ENCODE results near the gene RIPPLY1.
"Not testable (repeated sequence)": the region's sequence is repeated elsewhere in the genome, so short reads cannot be mapped to it uniquely, and the experiment has no call there.

The RIPPLY1 gene

GRCh38 chrX:106898462-106898861 lies 4.7 kb downstream of the RIPPLY1 start:
- Mint-ChIP-seq H3K27ac (no peak overlapping the region), H3K9me3 (no peaks in the 10 kb centered on the region), H3K27me3 (no peaks in the 10 kb centered on the region), H3K36me3 (ENCODE audit: low read depth) (no peaks in the 10 kb centered on the region), H3K4me3 (no peak overlapping the region), H3K4me1 (ENCODE audit: low read depth) (no peaks in the 10 kb centered on the region)

DNA sequence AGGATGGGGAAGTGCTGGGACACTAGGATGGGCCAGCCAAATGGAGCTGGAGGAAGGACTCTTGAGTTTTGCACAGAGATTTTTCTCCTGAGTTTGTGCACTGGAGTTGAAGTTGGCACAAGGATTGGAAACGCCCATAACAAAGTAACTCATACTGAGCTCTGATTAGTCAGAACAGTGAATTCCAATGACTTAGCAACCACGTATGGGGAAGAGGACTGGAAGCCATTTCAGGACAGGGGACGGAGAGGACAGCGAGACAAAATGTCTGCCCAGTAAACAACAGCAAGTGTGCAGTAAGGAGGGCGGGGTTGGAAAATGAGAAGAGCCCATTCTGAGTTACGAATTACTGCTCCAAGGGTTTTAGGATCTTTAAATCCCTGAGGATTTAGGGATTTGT lies 5.9 kb downstream of the RIPPLY1 start:
- Mint-ChIP-seq H3K4me1 (ENCODE audit: low read depth) (no peaks in the 10 kb centered on the region), H3K4me3 (no peak overlapping the region), H3K27ac (no peak overlapping the region), H3K36me3 (ENCODE audit: low read depth) (no peaks in the 10 kb centered on the region), H3K9me3 (no peaks in the 10 kb centered on the region), H3K27me3 (no peaks in the 10 kb centered on the region)

DNA sequence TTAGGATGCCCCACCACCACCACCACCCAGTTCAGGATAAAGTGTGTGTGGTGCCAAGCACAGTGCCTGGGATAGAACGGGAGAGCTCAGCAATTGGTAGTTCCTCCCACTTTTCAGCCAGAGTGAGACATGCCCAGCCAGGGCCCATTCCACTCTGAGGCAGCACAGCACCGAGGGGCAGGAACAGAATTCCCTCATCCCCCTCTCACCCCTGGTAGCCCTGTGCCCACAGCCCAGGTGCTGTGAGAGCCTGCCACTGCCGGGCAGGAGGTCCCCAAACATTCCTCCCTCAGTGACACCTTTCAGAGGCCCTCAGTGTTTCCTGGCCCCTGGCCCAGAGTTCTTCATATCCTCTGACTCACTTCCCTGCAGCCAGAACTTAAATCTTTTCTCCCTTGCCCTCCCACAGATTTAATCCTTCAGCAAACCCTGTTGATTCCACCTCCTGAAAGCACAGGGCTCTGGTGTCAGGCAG lies 8.1 kb downstream of the RIPPLY1 start:
- H3K36me3 Mint-ChIP-seq (ENCODE audit: low read depth) = no peaks in the 10 kb centered on the region

DNA sequence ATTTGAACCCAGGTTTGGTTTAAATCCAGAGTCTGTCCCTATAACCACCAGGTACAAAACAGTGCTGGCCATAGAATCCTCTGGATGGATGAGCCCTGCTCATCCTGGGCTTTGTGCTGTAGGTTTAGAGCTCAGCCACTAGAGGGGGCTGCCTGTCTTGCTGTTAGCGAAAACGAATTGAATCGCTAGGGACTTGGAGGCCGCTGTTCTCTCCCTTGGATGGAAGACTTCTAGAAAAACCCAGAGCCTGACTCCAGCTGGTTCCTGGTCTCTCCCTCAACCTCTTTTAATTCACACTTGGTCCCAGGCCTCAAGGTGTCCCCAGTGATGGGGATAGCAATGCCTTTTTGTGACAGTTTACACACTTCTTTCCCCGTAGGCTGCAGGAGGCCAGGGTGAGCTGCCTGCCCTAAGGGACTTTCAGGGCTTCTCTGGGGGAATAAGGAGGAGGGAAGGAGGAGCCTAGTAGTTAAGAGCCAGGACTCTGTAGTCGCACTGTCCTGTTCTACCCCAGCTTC lies 8.7 kb downstream of the RIPPLY1 start:
- H3K4me1 Mint-ChIP-seq (ENCODE audit: low read depth) = no peaks in the 10 kb centered on the region
- H3K27me3 Mint-ChIP-seq = no peaks in the 10 kb centered on the region
- no peaks in the 10 kb centered on the region for H3K9me3 Mint-ChIP-seq
- H3K27ac Mint-ChIP-seq = no peak overlapping the region
- H3K36me3 Mint-ChIP-seq (ENCODE audit: low read depth) = no peaks in the 10 kb centered on the region
- H3K4me3 Mint-ChIP-seq = no peak overlapping the region

More for the DNA sequence above, 8.1 kb downstream of the RIPPLY1 start:
- Mint-ChIP-seq H3K27me3 (no peaks in the 10 kb centered on the region), H3K9me3 (no peaks in the 10 kb centered on the region), H3K27ac (no peak overlapping the region), H3K4me1 (ENCODE audit: low read depth) (no peaks in the 10 kb centered on the region), H3K4me3 (no peak overlapping the region)

DNA sequence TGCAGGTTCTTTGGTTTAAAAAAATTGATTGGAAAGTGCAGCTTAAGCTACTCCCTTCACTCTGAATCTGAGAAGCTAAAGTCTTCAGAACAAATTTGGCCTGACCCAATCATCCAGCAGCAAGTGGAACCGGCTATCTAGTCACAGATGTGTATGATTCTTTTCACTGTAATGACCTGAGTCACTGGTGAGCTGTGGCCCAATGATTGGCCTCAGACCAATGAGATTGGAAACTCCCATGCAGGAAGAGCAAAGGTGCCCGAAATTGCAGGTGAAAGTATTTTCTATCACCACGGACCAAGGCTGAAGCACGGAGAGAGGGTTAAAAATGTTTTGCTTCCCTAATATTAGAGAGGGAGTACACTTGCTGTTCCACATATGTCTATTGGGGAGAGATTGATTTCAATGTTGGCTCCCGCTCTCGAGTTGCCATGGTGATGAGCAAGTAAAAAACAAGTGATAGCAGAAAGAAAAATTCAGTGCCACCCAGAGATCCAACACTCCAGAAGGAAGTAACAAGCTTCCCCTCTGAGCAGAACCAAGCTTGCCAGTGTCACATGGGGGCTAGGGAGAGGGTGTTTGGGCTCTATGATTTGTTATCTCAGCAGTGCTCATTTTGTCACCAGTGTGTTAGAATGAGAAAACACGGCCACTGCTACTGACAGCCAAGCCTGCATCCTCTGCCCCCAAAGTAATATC lies 11.2 kb downstream of the RIPPLY1 start:
- no peaks in the 10 kb centered on the region for H3K4me1 Mint-ChIP-seq (ENCODE audit: low read depth)
- no peaks in the 10 kb centered on the region for H3K36me3 Mint-ChIP-seq (ENCODE audit: low read depth)
- H3K9me3 Mint-ChIP-seq = no peaks in the 10 kb centered on the region
- H3K27ac Mint-ChIP-seq = no peak overlapping the region
- no peaks in the 10 kb centered on the region for H3K27me3 Mint-ChIP-seq
- H3K4me3 Mint-ChIP-seq = no peak overlapping the region

- Mint-ChIP-seq H3K9me3 (no peaks in the 10 kb centered on the region), H3K27me3 (no peaks in the 10 kb centered on the region), H3K27ac (no peak overlapping the region), H3K36me3 (ENCODE audit: low read depth) (no peaks in the 10 kb centered on the region), H3K4me3 (no peak overlapping the region), H3K4me1 (ENCODE audit: low read depth) (no peaks in the 10 kb centered on the region)
Observed at GRCh38 chrX:106889468-106889867, 13.7 kb downstream of the RIPPLY1 start.

DNA sequence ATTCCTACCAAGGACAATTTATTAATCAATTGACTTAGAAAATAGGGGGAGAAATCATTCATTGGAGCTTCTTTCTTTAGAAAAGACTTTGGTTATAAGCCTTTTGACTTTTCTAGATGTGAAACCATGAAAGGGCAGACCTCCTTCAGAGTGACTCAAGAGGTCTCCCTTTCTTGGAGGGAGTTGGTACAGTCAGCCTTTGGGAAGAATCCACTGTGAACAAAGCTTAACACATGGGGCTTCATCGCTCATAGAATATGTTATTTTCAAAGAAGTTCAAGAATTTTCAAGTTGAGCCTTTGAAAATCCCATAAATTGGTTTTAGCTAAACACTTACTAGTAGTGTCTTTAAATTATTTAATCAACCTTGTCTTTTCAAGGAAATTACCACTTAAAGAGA lies 28.0 kb downstream of the RIPPLY1 start:
- no peak overlapping the region for H3K27ac Mint-ChIP-seq
- H3K36me3 Mint-ChIP-seq (ENCODE audit: low read depth) = no peaks in the 10 kb centered on the region
- H3K9me3 Mint-ChIP-seq = no peaks in the 10 kb centered on the region
- H3K27me3 Mint-ChIP-seq = peaks cover 4% of the 10 kb centered on the region
- no peaks in the 10 kb centered on the region for H3K4me1 Mint-ChIP-seq (ENCODE audit: low read depth)
- H3K4me3 Mint-ChIP-seq = no peak overlapping the region

DNA sequence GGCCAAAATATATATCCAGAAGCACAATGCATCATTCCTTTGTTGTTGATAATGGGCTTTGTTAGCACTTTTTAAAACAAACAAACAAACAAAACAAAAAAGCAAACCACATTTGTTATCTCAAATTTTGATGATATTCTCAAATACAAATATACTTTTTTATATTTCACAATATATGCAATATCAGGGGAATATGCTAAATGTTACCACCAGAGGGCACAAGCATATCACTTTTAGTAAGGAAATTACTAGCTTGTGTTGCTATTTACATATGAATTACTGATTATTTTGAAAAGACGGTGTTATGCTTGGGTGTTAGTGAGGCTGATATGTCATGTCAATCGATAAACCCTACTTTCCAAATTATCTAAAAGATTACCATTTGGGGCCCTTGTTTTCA lies 29.1 kb downstream of the RIPPLY1 start:
- no peaks in the 10 kb centered on the region for H3K36me3 Mint-ChIP-seq (ENCODE audit: low read depth)
- no peak overlapping the region for H3K27ac Mint-ChIP-seq
- no peaks in the 10 kb centered on the region for H3K4me1 Mint-ChIP-seq (ENCODE audit: low read depth)
- H3K27me3 Mint-ChIP-seq = peaks cover 3% of the 10 kb centered on the region
- no peaks in the 10 kb centered on the region for H3K9me3 Mint-ChIP-seq
- no peak overlapping the region for H3K4me3 Mint-ChIP-seq

DNA sequence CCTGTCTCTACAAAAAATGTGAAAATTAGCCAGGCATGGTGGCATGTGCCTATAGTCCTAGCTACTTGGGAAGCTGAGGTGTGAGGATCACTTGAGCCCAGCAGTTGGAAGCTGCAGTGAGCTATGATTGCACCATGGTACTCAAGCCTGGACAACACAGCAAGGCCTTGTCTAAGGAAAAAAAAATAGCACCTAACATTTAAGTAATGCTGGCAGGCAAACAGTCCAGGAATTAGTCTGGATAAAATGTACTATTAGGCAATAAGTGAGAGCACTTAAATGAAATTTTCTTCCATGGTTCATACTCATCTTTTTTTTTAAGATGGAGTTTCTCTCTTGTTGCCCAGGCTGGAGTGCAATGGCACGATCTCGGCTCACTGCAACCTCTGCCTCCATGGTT lies 30.3 kb downstream of the RIPPLY1 start:
- not testable (repeated sequence) for H3K27me3 Mint-ChIP-seq; H3K4me3 Mint-ChIP-seq; H3K36me3 Mint-ChIP-seq (ENCODE audit: low read depth); H3K4me1 Mint-ChIP-seq (ENCODE audit: low read depth); H3K27ac Mint-ChIP-seq; H3K9me3 Mint-ChIP-seq

DNA sequence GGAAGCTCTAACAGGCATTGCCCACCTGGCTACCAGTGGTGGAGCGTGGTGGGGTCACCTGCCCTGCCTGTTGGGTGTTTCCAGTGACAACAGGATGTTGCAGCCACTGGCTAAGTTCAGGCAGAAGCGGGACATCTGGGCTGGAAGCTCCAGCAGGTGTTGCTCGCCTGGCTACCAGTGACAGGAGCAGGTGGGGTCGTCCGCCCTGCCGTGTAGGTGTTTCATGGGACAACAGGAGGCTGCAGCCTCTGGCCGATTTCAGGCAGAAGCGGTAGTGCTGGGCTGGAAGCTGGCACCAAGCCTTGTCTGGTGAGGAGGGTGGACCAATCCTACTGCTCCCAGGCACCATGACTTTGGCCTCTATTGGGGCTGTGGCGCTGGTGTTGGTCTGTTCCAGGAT lies 39.4 kb downstream of the RIPPLY1 start:
- H3K4me3 Mint-ChIP-seq = no peak overlapping the region
- H3K9me3 Mint-ChIP-seq = no peaks in the 10 kb centered on the region
- no peaks in the 10 kb centered on the region for H3K4me1 Mint-ChIP-seq (ENCODE audit: low read depth)
- peaks cover 4% of the 10 kb centered on the region for H3K27me3 Mint-ChIP-seq
- no peak overlapping the region for H3K27ac Mint-ChIP-seq
- H3K36me3 Mint-ChIP-seq (ENCODE audit: low read depth) = no peaks in the 10 kb centered on the region

GRCh38 chrX:106862972-106863688 lies 40.0 kb downstream of the RIPPLY1 start:
- Mint-ChIP-seq H3K4me1 (ENCODE audit: low read depth) (no peaks in the 10 kb centered on the region), H3K27me3 (peaks cover 4% of the 10 kb centered on the region)

More at GRCh38 chrX:106862972-106863688, 40.0 kb downstream of the RIPPLY1 start:
- H3K9me3 Mint-ChIP-seq = no peaks in the 10 kb centered on the region
- no peaks in the 10 kb centered on the region for H3K36me3 Mint-ChIP-seq (ENCODE audit: low read depth)
- H3K4me3 Mint-ChIP-seq = no peak overlapping the region
- H3K27ac Mint-ChIP-seq = no peak overlapping the region

Measured in stimulated activated naive CD8-positive, alpha-beta T cell treated with anti-CD3 and anti-CD28 coated beads, Interleukin-15, Interleukin-2, amounts not matched to agents 100 ng/mL and 50 ng/mL, for 24 hours (primary cell).